IMR-90 (cell line): ENCODE results near the gene LIN52. TPM values are rescaled to one million over a fixed set of nuclear protein-coding genes. Genes with fewer than 3 reads are reported as not detected.

Experiments
- ATAC-seq: fragments of 200-7000 bp; cut with Tn5 transposase; 2 replicates; pipeline ENCODE4 v1.9.1; 2020; ENCODE audit warnings: low read depth, mild to moderate bottlenecking, moderate library complexity
- BruUV-seq: library from RNA; stranded (reverse); fragments of 400-500 nt; replicated peaks from 2 replicates; lab custom pipeline; 2021; lab: Mats Ljungman, UMichigan
- CTCF ChIA-PET: fragments of 300-600 bp; formaldehyde crosslinking; extraction: SDS; loops from one replicate; lab custom pipeline; 2021; ENCODE audit warnings: antibody characterized with exemption; lab: Yijun Ruan, JAX
- POLR2A ChIA-PET: fragments of 300-600 bp; sonication (Branson Sonifier 250); formaldehyde crosslinking; loops from one replicate; lab custom pipeline; 2022; ENCODE audit warnings: antibody characterized with exemption; ENCODE audit not compliant: unreplicated experiment; lab: Charles Lee
- DNase-seq: peaks from one replicate; pipeline ENCODE4 v3.0.0; 2013
- H2AFZ ChIP-seq: replicated peaks from 2 replicates; pipeline ENCODE3; 2013; ENCODE audit warnings: low read length, mild to moderate bottlenecking; ENCODE audit not compliant: poor library complexity
- H2AK5ac ChIP-seq: 2 replicates; pipeline ENCODE4 v1.6.1; 2013; ENCODE audit warnings: low read depth, low read length, inconsistent platforms
- H2AK9ac ChIP-seq: replicated peaks from 2 replicates; pipeline ENCODE3; 2013; ENCODE audit warnings: mild to moderate bottlenecking, low read depth, low read length, moderate library complexity; ENCODE audit not compliant: poor library complexity
- H2BK120ac ChIP-seq: 2 replicates; pipeline ENCODE4 v1.6.1; 2013; ENCODE audit warnings: low read depth, low read length, inconsistent platforms
- H2BK15ac ChIP-seq: 3 replicates; pipeline ENCODE4 v1.6.1; 2013; ENCODE audit warnings: low read depth, low read length, inconsistent platforms
- H2BK20ac ChIP-seq: 2 replicates; pipeline ENCODE4 v1.6.1; 2013; ENCODE audit warnings: low read depth, mild to moderate bottlenecking, inconsistent platforms, low read length, moderate library complexity
- H2BK5ac ChIP-seq: 2 replicates; pipeline ENCODE4 v1.6.1; 2013; ENCODE audit warnings: mild to moderate bottlenecking, low read depth, low read length, inconsistent platforms; ENCODE audit not compliant: poor library complexity, severe bottlenecking
- H3K14ac ChIP-seq: replicated peaks from 2 replicates; pipeline ENCODE4 v1.6.1; 2013; ENCODE audit warnings: low read depth, low read length, inconsistent platforms
- H3K18ac ChIP-seq: 2 replicates; pipeline ENCODE4 v1.6.1; 2013; ENCODE audit warnings: low read depth, low read length, control low read depth
- H3K23ac ChIP-seq: 2 replicates; pipeline ENCODE4 v1.6.1; 2013; ENCODE audit warnings: low read depth, low read length, inconsistent platforms
- H3K27ac ChIP-seq: 2 replicates; pipeline ENCODE4 v1.5.1; 2013; ENCODE audit warnings: mild to moderate bottlenecking, control low read depth, low read length; ENCODE audit not compliant: insufficient read depth
- H3K27me3 ChIP-seq: 2 replicates; pipeline ENCODE4 v1.6.1; 2013; ENCODE audit warnings: low read length; ENCODE audit not compliant: control insufficient read depth, insufficient read depth
- H3K36me3 ChIP-seq: 2 replicates; pipeline ENCODE4 v1.6.1; 2013; ENCODE audit warnings: low read length, mixed read lengths; ENCODE audit not compliant: control insufficient read depth, insufficient read depth
- H3K4ac ChIP-seq: 2 replicates; pipeline ENCODE4 v1.6.1; 2013; ENCODE audit warnings: low read depth, low read length, inconsistent platforms
- H3K4me1 ChIP-seq: 2 replicates; pipeline ENCODE4 v1.6.1; 2013; ENCODE audit warnings: low read length, mixed read lengths; ENCODE audit not compliant: control insufficient read depth, insufficient read depth
- H3K4me2 ChIP-seq: 2 replicates; pipeline ENCODE4 v1.6.1; 2013; ENCODE audit warnings: low read depth, mild to moderate bottlenecking, control low read depth, low read length, moderate library complexity
- H3K4me3 ChIP-seq: 2 replicates; pipeline ENCODE4 v1.5.1; 2013; ENCODE audit warnings: low read depth, mild to moderate bottlenecking, control low read depth, low read length, moderate library complexity; ENCODE audit not compliant: insufficient read depth
- H3K56ac ChIP-seq: 2 replicates; pipeline ENCODE4 v1.6.1; 2013; ENCODE audit warnings: low read length, inconsistent platforms; ENCODE audit not compliant: insufficient read depth; ENCODE audit errors: extremely low read depth
- H3K79me1 ChIP-seq, 2 experiments: 2 replicates each; pipeline ENCODE4 v1.6.1; 2013; ENCODE audit warnings: low read length in 2 of 2, inconsistent platforms in 1 of 2, low read depth in 1 of 2
- H3K9ac ChIP-seq: 2 replicates; pipeline ENCODE4 v1.6.1; 2013; ENCODE audit warnings: low read depth, low read length, control low read depth
- H3K9me1 ChIP-seq: 2 replicates; pipeline ENCODE4 v1.6.1; 2013; ENCODE audit warnings: low read length, inconsistent platforms; ENCODE audit not compliant: insufficient read depth
- H3K9me3 ChIP-seq: 2 replicates; pipeline ENCODE4 v1.6.1; 2013; ENCODE audit warnings: low read length; ENCODE audit not compliant: control insufficient read depth, insufficient read depth
- H4K20me1 ChIP-seq: 2 replicates; pipeline ENCODE4 v1.6.1; 2013; ENCODE audit warnings: low read length, inconsistent platforms; ENCODE audit not compliant: insufficient read depth
- H4K5ac ChIP-seq: 2 replicates; pipeline ENCODE4 v1.6.1; 2013; ENCODE audit warnings: mild to moderate bottlenecking, low read depth, low read length, control low read depth
- H4K8ac ChIP-seq, 2 experiments: 2 replicates each; pipeline ENCODE4 v1.6.1; 2013; ENCODE audit warnings: low read depth in 2 of 2, low read length in 2 of 2, control low read depth in 1 of 2, inconsistent platforms in 1 of 2
- H4K91ac ChIP-seq: 2 replicates; pipeline ENCODE4 v1.6.1; 2013; ENCODE audit warnings: low read depth, low read length, inconsistent platforms; ENCODE audit not compliant: insufficient read depth
- BHLHE40 ChIP-seq: fragments of 150-350 bp; IDR thresholded peaks from 2 replicates; pipeline ENCODE4 v1.6.1; 2016; ENCODE audit warnings: mild to moderate bottlenecking, low read depth, low read length
- CHD1 ChIP-seq: IDR thresholded peaks from 2 replicates; pipeline ENCODE4 v1.6.1; 2012; ENCODE audit warnings: low read depth, low read length, improper control_type of control experiment
- CTCF ChIP-seq: conservative IDR thresholded peaks from 2 replicates; pipeline ENCODE4 v1.5.1; 2012; ENCODE audit warnings: mild to moderate bottlenecking, low read depth, low read length, improper control_type of control experiment
- ELK1 ChIP-seq: fragments of 150-350 bp; IDR thresholded peaks from 2 replicates; pipeline ENCODE4 v1.6.1; 2016; ENCODE audit warnings: low read depth, mild to moderate bottlenecking, low read length, moderate library complexity, borderline replicate concordance
- FOS ChIP-seq: fragments of 150-350 bp; IDR thresholded peaks from 2 replicates; pipeline ENCODE4 v1.6.1; 2016; ENCODE audit warnings: low read depth, low read length
- MAFK ChIP-seq: IDR thresholded peaks from 2 replicates; pipeline ENCODE4 v1.6.1; 2012; ENCODE audit warnings: low read depth, low read length, improper control_type of control experiment
- MAZ ChIP-seq: IDR thresholded peaks from 2 replicates; pipeline ENCODE4 v1.6.1; 2012; ENCODE audit warnings: low read depth, mild to moderate bottlenecking, low read length, improper control_type of control experiment, moderate library complexity, borderline replicate concordance
- RAD21 ChIP-seq: IDR thresholded peaks from 2 replicates; pipeline ENCODE4 v1.6.1; 2012; ENCODE audit warnings: low read length, improper control_type of control experiment
- RFX5 ChIP-seq: IDR thresholded peaks from 2 replicates; pipeline ENCODE4 v1.8.0; 2012; ENCODE audit warnings: low read depth, mild to moderate bottlenecking, low read length, moderate library complexity
- WGBS, 2 experiments: methylation state at CpG; one replicate each; pipeline versions ENCODE4 v1.1.5 to v1.1.7; 2013; ENCODE audit warnings: missing lambda C conversion rate in 2 of 2; ENCODE audit not compliant: insufficient read length in 1 of 2; ENCODE audit errors: extremely low coverage in 2 of 2; 5-methylcytosine and 5-hydroxymethylcytosine counted together
- dilution Hi-C: fragments of 300-500 bp; cut with HindIII; formaldehyde crosslinking; loops from one replicate; pipeline ENCODE4 v1.14.3; 2018; ENCODE audit warnings: low sequenced_read_pairs; ENCODE audit not compliant: unreplicated experiment
- in situ Hi-C: fragments of 300-500 bp; cut with MboI; formaldehyde crosslinking; loops from 3 replicates; pipeline ENCODE4 v1.14.3; 2019; ENCODE audit warnings: low sequenced_read_pairs, inconsistent platforms, mixed read lengths
- intact Hi-C: fragments of 100-400 bp; cut with micrococcal nuclease; formaldehyde crosslinking; loops from 2 replicates; pipeline ENCODE4 v1.10.0; 2022
- polyA plus RNA-seq, 3 experiments: library from polyadenylated mRNA; depleted of rRNA; stranded (reverse); fragments of >200 nt; gene quantifications; 2 replicates each; pipeline ENCODE4 v1.2.3, GENCODE V29; 2012; ENCODE audit warnings: low replicate concordance in 1 of 3
- total RNA-seq: library from RNA; depleted of rRNA; stranded (reverse); fragments of >200 nt; gene quantifications from 2 replicates; pipeline ENCODE4 v1.2.3, GENCODE V29; 2012
- TF ChIP-seq, protein P1 (sequence below): fragments of 150-350 bp; IDR thresholded peaks from 2 replicates; pipeline ENCODE4 v1.6.1; 2017; ENCODE audit warnings: mild to moderate bottlenecking, antibody characterized with exemption, low read length, low read depth

LIN52 gene
- total and polyA plus RNA-seq, 2 of the 4 experiments (the other 2 are of a cell fraction) = 6.1 to 11.5 TPM

GRCh38 chr14:74141703-74142102, 56.9 kb downstream of the LIN52 start:
- Histone ChIP-seq H3K9ac (no peak overlapping the region), H2AK5ac (no peak overlapping the region), H4K8ac (no peak overlapping the region), H4K91ac (no peak overlapping the region), H2AFZ (no peak overlapping the region), H3K56ac (no peak overlapping the region), H2BK5ac (no peak overlapping the region), H3K4me3 (no peak overlapping the region), H2BK15ac (no peak overlapping the region), H3K14ac (no peak overlapping the region), H3K27ac (no peak overlapping the region), H2BK120ac (no peak overlapping the region), H3K18ac (no peak overlapping the region), H4K5ac (no peak overlapping the region), H2BK20ac (no peak overlapping the region), H2AK9ac (no peak overlapping the region), H3K4me1 (no peaks in the 10 kb centered on the region), H3K79me1 (no peaks in the 10 kb centered on the region; a peak in 1 of 4 replicates), H4K20me1 (no peaks in the 10 kb centered on the region), H3K23ac (no peak overlapping the region), H3K27me3 (no peaks in the 10 kb centered on the region), H3K36me3 (no peaks in the 10 kb centered on the region), H3K9me3 (no peaks in the 10 kb centered on the region), H3K9me1 (no peaks in the 10 kb centered on the region), H3K4me2 (no peak overlapping the region), H3K4ac (no peak overlapping the region)
- intact Hi-C loops (no loop called here), in situ Hi-C loops (no loop called here), dilution Hi-C loops (no loop called here)
- ATAC-seq (no peak), DNase-seq (no peak)
- TF ChIP-seq BHLHE40 (no peak), RFX5 (no peak), CHD1 (no peak), FOS (no peak), CTCF (no peak), MAZ (no peak), MAFK (no peak), ELK1 (no peak), RAD21 (no peak)
- TF ChIP-seq, protein P1, sequence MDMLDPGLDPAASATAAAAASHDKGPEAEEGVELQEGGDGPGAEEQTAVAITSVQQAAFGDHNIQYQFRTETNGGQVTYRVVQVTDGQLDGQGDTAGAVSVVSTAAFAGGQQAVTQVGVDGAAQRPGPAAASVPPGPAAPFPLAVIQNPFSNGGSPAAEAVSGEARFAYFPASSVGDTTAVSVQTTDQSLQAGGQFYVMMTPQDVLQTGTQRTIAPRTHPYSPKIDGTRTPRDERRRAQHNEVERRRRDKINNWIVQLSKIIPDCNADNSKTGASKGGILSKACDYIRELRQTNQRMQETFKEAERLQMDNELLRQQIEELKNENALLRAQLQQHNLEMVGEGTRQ = no peak
- no TSS peak for BruUV-seq
- WGBS, 2 experiments = no CpG with 5 or more reads among the region's 3 CpGs
- ChIA-PET POLR2A (no interaction called here), CTCF (no interaction called here)
